ENCODE results near the gene GABBR2.

- TF ChIP-seq EZH2 (IDR thresholded peaks at IDR 0.05; ENCODE audit: borderline replicate concordance, low read length) (no peak), CTCF (conservative IDR thresholded peaks at IDR 0.05 in 1 of 2, IDR thresholded peaks at IDR 0.05 in 1 of 2; ENCODE audit: extremely low read depth in 1 of 2, insufficient read depth in 1 of 2, low read depth in 1 of 2, low read length in 2 of 2) (no peak)
These were observed 373.9 kb downstream of the GABBR2 start for GRCh38 chr9:98334796-98335195.

Measured in mammary epithelial cell (primary cell).